22Rv1 (cell line): Measurements from ENCODE around the gene PTPRG.

Experiments used
- CTCF ChIP-seq: fragments of 450-650 bp; IDR thresholded peaks from 2 replicates; pipeline ENCODE4 v1.5.1; 2017; ENCODE audit warnings: mild to moderate bottlenecking
- ZFX ChIP-seq: fragments of 450-650 bp; IDR thresholded peaks from 2 replicates; pipeline ENCODE4 v1.6.1; 2017; ENCODE audit warnings: antibody characterized with exemption, borderline replicate concordance

DNA sequence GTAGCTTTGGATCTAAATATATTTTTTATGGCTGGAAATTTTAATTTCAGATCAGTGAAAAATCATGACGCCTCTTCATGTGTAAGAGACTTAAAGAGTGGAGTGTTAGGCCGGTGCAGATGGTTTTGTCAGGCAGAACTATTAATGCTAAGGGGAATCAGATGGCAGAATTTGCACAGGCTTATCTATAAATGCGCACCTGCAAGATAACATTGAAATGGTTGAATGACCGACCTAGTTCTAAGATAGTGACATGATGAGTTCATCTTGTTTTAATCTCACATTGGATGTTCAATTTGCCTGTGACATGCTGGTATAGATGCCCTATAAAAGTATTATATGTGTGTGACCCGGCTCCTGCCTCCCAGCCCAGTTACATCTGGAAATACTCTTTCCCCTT is 471.4 kb downstream of the PTPRG start:
- TF ChIP-seq CTCF: no peak
- TF ChIP-seq ZFX: no peak
